GM12865 (cell line): Measurements from ENCODE around the gene GLP1R.

Source experiments
- DNase-seq: peaks from one replicate; pipeline ENCODE4 v3.0.0; 2010; ENCODE audit warnings: low read depth
- H3K4me3 ChIP-seq: 2 replicates; pipeline ENCODE4 v1.5.1; 2011; ENCODE audit warnings: mild to moderate bottlenecking, low read depth, low read length, control low read depth
- CTCF ChIP-seq: IDR thresholded peaks from 2 replicates; pipeline ENCODE4 v1.5.1; 2011; ENCODE audit warnings: low read length, control low read depth, low read depth, inconsistent platforms; ENCODE audit not compliant: insufficient read depth; ENCODE audit errors: missing control alignments

The GLP1R gene

DNA sequence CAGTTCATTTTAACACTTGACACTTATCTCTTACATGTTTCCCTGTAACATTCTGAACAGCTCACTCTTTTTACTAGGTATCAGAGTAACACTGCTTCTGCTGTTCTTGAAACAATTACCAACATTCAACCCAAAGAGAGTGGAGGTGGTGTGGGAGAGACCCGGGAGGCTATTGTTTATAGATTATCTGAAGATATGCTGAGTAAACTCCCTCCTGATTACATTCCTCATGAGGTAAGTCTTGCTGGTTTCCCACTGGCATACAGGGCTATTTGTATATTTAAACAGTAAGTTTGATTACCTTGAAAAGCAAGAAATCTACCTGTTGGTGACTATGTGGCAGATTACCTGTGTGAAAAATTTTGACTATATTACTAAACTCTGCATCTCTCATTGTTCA lies 39.8 kb upstream of the GLP1R start:
- H3K4me3 ChIP-seq, result no peak overlapping the region
- TF ChIP-seq CTCF, result no peak
- no peak for DNase-seq

GRCh38 chr6:39009476-39009875 lies 39.1 kb upstream of the GLP1R start:
- TF ChIP-seq CTCF, result no peak
- H3K4me3 ChIP-seq, result no peak overlapping the region
- DNase-seq, result no peak

DNA sequence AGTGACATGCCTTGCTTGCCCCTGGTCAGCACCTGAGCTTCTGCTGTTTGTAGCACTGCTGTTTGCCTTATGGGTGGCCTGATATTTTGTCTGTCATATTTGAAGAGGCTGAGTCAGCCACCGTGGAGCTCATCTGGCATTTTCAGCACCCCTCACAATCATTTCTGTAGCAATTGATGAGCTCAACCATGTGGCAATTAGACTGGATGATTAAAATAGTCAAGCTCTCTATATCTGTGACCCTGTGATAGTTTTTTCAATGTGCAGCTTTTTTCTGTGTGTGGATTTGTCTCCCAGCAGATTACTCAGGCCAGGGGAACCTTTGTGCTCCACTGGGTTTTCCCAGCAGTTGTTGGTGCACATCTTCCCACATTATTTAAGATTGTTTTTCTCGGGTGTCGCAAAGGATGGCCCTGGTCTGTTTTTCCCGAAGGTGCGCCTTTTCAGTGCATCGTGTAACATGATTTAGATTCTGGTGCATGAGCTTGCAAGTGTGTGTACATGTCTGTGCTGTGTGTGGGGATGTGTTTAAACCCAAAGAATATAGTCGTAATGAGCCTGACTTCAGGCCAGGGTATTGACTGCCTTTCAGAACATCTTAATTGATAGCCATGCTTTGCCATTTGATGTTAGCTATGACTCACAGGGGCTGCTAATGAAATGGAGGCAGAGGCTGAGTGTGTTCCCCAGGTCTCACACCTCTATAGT lies 31.6 kb upstream of the GLP1R start:
- no peak overlapping the region for H3K4me3 ChIP-seq
- DNase-seq, result no peak
- TF ChIP-seq CTCF, result no peak

DNA sequence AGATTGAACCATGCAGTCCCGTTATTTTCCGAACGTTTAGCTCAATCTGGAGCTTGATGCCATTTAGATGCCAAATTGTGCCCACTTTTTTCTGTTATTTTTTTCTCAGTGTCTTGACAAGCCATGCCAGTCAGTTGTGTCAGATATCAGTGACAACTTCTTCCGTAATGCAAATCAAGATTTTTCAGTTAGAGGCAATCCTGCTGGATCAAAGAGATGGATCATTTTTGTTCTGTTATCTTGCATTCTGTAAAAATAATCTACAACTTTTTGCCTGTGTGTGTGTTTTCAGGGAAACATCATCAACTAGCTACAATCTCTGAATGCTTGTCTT lies 31.1 kb upstream of the GLP1R start:
- TF ChIP-seq CTCF, result no peak
- no peak for DNase-seq
- H3K4me3 ChIP-seq, result no peak overlapping the region

- no peak overlapping the region for H3K4me3 ChIP-seq
- no peak for TF ChIP-seq CTCF
- no peak for DNase-seq
Measured at GRCh38 chr6:39018103-39018502, 30.5 kb upstream of the GLP1R start.

GRCh38 chr6:39020136-39020535 lies 28.4 kb upstream of the GLP1R start:
- H3K4me3 ChIP-seq, result no peak overlapping the region
- no peak for DNase-seq
- no peak for TF ChIP-seq CTCF

GRCh38 chr6:39021041-39021440 lies 27.5 kb upstream of the GLP1R start:
- no peak for DNase-seq
- no peak overlapping the region for H3K4me3 ChIP-seq

More at GRCh38 chr6:39021041-39021440, 27.5 kb upstream of the GLP1R start:
- no peak for TF ChIP-seq CTCF
